ENCODE data around the gene GPR42.

DNA sequence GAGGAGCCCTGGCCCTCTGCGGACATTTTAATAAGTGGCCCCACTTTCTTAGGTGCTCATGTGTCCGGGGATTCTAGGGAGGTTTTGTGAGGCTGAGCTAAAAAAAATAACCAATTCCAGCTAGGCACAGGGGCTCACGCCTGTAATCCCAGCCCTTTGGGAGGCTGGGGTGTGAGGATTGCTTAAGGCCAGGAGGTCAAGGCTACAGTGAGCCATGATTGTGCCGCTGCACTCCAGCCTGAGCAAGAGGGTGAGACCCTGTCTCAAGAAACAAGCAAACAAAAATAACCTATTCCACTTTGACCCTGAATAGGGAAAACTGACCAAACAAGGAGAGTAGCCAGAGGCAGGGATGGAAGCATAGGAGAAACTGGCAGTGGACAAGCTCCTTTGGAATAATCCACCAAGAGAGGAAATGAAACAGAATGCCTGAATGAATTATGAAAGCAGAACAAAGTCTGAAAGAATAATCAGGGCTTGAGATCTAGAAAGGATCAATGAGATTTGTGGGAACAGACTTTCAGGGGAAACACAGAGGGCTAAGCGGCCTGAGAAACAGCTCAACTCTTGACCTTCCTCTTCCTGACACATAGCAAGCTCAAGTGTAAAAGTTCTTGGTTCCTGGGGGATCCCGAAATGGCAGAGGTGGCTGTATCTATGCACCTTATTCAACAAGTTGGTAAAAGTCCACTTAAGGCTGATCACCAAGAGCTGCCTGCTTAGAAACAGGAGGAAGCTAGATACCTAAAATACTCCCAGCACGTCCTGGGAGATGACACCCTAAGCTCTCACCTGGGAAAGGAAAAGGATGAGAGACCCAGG lies 47.1 kb downstream of the GPR42 start:
- TF ChIP-seq, protein P1, sequence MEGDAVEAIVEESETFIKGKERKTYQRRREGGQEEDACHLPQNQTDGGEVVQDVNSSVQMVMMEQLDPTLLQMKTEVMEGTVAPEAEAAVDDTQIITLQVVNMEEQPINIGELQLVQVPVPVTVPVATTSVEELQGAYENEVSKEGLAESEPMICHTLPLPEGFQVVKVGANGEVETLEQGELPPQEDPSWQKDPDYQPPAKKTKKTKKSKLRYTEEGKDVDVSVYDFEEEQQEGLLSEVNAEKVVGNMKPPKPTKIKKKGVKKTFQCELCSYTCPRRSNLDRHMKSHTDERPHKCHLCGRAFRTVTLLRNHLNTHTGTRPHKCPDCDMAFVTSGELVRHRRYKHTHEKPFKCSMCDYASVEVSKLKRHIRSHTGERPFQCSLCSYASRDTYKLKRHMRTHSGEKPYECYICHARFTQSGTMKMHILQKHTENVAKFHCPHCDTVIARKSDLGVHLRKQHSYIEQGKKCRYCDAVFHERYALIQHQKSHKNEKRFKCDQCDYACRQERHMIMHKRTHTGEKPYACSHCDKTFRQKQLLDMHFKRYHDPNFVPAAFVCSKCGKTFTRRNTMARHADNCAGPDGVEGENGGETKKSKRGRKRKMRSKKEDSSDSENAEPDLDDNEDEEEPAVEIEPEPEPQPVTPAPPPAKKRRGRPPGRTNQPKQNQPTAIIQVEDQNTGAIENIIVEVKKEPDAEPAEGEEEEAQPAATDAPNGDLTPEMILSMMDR (conservative IDR thresholded peaks at IDR 0.05; ENCODE audit: low read depth, low read length): no peak
- no peak for TF ChIP-seq EZH2 (IDR thresholded peaks at IDR 0.05; ENCODE audit: borderline replicate concordance, low read depth, low read length, poor library complexity, severe bottlenecking)
